K562 (cell line): ENCODE measurements around the gene CECR2.

Source experiments
- CTCF ChIP-seq, 3 experiments: IDR thresholded peaks in 2 of 3; conservative IDR thresholded peaks in 1 of 3; 2 replicates each; pipeline ENCODE4 v1.5.1; 2011 to 2012; ENCODE audit warnings: low read length in 3 of 3, mild to moderate bottlenecking in 3 of 3, control low read depth in 2 of 3, improper control_type of control experiment in 1 of 3, inconsistent platforms in 1 of 3, low read depth in 1 of 3, mixed read lengths in 1 of 3, moderate library complexity in 1 of 3; ENCODE audit not compliant: insufficient read depth in 2 of 3
- HDAC6 ChIP-seq: IDR thresholded peaks from 2 replicates; pipeline ENCODE4 v1.6.1; 2012; ENCODE audit warnings: low read depth, mild to moderate bottlenecking, control low read depth, inconsistent platforms, low read length, moderate library complexity
- STAG1 ChIP-seq: sonication (generic); formaldehyde crosslinking; IDR thresholded peaks from 2 replicates; pipeline ENCODE4 v1.5.0; 2020; ENCODE audit warnings: missing genetic modification reagents, borderline replicate concordance
- TAF1 ChIP-seq: IDR thresholded peaks from 2 replicates; pipeline ENCODE4 v1.6.1; 2011; ENCODE audit warnings: mild to moderate bottlenecking, low read length, moderate library complexity; ENCODE audit not compliant: insufficient read depth, control insufficient read depth, severe bottlenecking; ENCODE audit errors: extremely low read depth
- TOE1 ChIP-seq, 2 experiments: fragments of 450-650 bp in 1 of 2; sonication (generic) in 1 of 2; formaldehyde crosslinking in 1 of 2; IDR thresholded peaks; 2 replicates each; pipeline versions ENCODE4 v1.7.1 to v1.8.0; 2016 to 2022; ENCODE audit warnings: borderline replicate concordance in 2 of 2, mild to moderate bottlenecking in 2 of 2, antibody characterized with exemption in 1 of 2, inconsistent platforms in 1 of 2, low read depth in 1 of 2, missing genetic modification reagents in 1 of 2, moderate library complexity in 1 of 2
- ZEB2 ChIP-seq: fragments of 450-650 bp; IDR thresholded peaks from 2 replicates; pipeline ENCODE4 v1.6.1; 2016
- ZNF24 ChIP-seq: fragments of 450-650 bp; IDR thresholded peaks from 2 replicates; pipeline ENCODE4 v1.6.1; 2016

DNA sequence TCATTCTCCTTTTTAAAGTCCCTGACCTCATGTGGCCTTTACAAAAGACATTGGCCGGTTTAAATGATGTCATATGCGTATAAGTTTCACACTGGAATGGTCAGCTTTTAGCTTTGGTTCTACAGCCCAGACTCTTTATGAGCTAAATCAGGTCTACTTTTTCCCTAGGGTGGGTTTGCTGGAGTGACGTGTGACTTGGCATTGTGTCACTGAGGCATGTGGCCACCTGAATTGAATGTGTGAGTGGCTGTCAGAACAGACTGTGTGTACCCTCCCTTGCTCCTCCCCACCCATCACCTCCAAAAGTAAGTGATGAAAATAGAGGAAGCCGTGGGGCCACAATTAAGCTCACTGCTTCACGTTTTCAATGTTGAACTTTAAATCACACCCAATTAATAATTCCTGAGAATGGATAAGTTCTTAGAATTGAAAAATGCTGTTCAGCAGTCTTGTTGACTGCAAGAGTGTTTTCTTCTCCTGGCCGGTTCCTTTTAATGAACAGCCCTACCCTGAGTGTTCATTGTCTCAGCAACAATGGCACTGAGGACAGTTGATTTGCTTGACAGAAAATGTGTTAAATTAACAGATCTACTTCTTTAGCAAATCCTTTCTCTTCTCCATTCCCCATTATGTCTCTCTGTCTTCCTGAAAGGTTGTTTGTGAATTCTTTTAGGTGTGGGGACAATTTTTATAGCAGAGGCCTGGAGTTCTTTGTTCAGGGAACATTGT, 11.3 kb downstream of the CECR2 start:
- TF ChIP-seq ZEB2, result no peak
- TF ChIP-seq CTCF (IDR thresholded peaks at IDR 0.05 in 2 of 3, conservative IDR thresholded peaks at IDR 0.05 in 1 of 3; ENCODE audit: insufficient read depth in 2 of 3, low read depth in 1 of 3, low read length in 3 of 3), result no peak
- no peak for TF ChIP-seq TOE1 (IDR thresholded peaks at IDR 0.05; ENCODE audit: borderline replicate concordance)
- no peak for TF ChIP-seq TOE1 (CRISPR knock-in tag; IDR thresholded peaks at IDR 0.05; ENCODE audit: borderline replicate concordance, low read depth)
- no peak for TF ChIP-seq TAF1
- no peak for TF ChIP-seq STAG1 (CRISPR knock-in tag)
- no peak for TF ChIP-seq ZNF24
- no peak for TF ChIP-seq HDAC6
